GM10266 (cell line): ENCODE results near the gene STK32C.

Experiments
- DNase-seq: peaks from one replicate; pipeline ENCODE4 v3.0.0; 2012; ENCODE audit errors: extremely low spot score
- CTCF ChIP-seq: IDR thresholded peaks from 2 replicates; pipeline ENCODE4 v1.5.1; 2012; ENCODE audit warnings: mild to moderate bottlenecking, low read depth; ENCODE audit not compliant: control insufficient read depth, insufficient read depth; ENCODE audit errors: missing control alignments

The STK32C gene

GRCh38 chr10:132247943-132248342 is 59.8 kb downstream of the STK32C start:
- no peak for DNase-seq
- no peak for TF ChIP-seq CTCF

- no peak for DNase-seq
These were observed 61.5 kb downstream of the STK32C start for GRCh38 chr10:132246296-132246695.

GRCh38 chr10:132245056-132245455 is 62.7 kb downstream of the STK32C start:
- TF ChIP-seq CTCF: no peak

More at GRCh38 chr10:132246296-132246695, 61.5 kb downstream of the STK32C start:
- TF ChIP-seq CTCF: no peak

GRCh38 chr10:132243626-132244025 is 64.1 kb downstream of the STK32C start:
- DNase-seq: no peak
- no peak for TF ChIP-seq CTCF

More at GRCh38 chr10:132245056-132245455, 62.7 kb downstream of the STK32C start:
- DNase-seq: no peak

GRCh38 chr10:132243141-132243540 is 64.6 kb downstream of the STK32C start:
- TF ChIP-seq CTCF: no peak
- DNase-seq: no peak

GRCh38 chr10:132242103-132242840 is 65.5 kb downstream of the STK32C start:
- no peak for TF ChIP-seq CTCF
- no peak for DNase-seq

GRCh38 chr10:132241496-132241895 is 66.3 kb downstream of the STK32C start:
- DNase-seq: no peak
- no peak for TF ChIP-seq CTCF
